ENCODE measurements around the gene POLR2J. TPM values are rescaled to one million over a fixed set of nuclear protein-coding genes. Genes with fewer than 3 reads are reported as not detected.

POLR2J gene
- total RNA-seq, 1 donor from 2014 or later, result 37.1 TPM

GRCh38 chr7:102469972-102470825, 8.5 kb downstream of the POLR2J start:
- Mint-ChIP-seq H3K27me3 (ENCODE audit: low read depth) (no peaks in the 10 kb centered on the region), H3K4me1 (peaks cover 9% of the 10 kb centered on the region), H3K9me3 (no peaks in the 10 kb centered on the region), H3K27ac (no peak overlapping the region), H3K36me3 (no peaks in the 10 kb centered on the region), H3K4me3 (no peak overlapping the region)
- peak in 1 of 2 experiments; percentile 34 for DNase-seq (ENCODE audit: low spot score in 2 of 2, unreplicated experiment in 2 of 2)
- no peak for TF ChIP-seq CTCF (IDR thresholded peaks at IDR 0.05; ENCODE audit: unreplicated experiment)

- H3K4me3 Mint-ChIP-seq, result no peak overlapping the region
- no peak for DNase-seq (ENCODE audit: low spot score in 2 of 2, unreplicated experiment in 2 of 2)
- H3K36me3 Mint-ChIP-seq, result no peaks in the 10 kb centered on the region
- no peak for TF ChIP-seq CTCF (IDR thresholded peaks at IDR 0.05; ENCODE audit: unreplicated experiment)
- H3K27ac Mint-ChIP-seq, result no peak overlapping the region
- H3K27me3 Mint-ChIP-seq (ENCODE audit: low read depth), result no peaks in the 10 kb centered on the region
- H3K9me3 Mint-ChIP-seq, result no peaks in the 10 kb centered on the region
- H3K4me1 Mint-ChIP-seq, result peaks cover 11% of the 10 kb centered on the region
These were observed 9.3 kb downstream of the POLR2J start for GRCh38 chr7:102469351-102469971.

- H3K9me3 Mint-ChIP-seq, result no peaks in the 10 kb centered on the region
- no peaks in the 10 kb centered on the region for H3K36me3 Mint-ChIP-seq
- H3K4me3 Mint-ChIP-seq, result no peak overlapping the region
- TF ChIP-seq CTCF (IDR thresholded peaks at IDR 0.05; ENCODE audit: unreplicated experiment), result no peak
- no peaks in the 10 kb centered on the region for H3K27me3 Mint-ChIP-seq (ENCODE audit: low read depth)
- H3K27ac Mint-ChIP-seq, result no peak overlapping the region
- peak in 1 of 2 experiments; percentile 5 for DNase-seq (ENCODE audit: low spot score in 2 of 2, unreplicated experiment in 2 of 2)
- H3K4me1 Mint-ChIP-seq, result peaks cover 17% of the 10 kb centered on the region
These were observed 10.0 kb downstream of the POLR2J start for GRCh38 chr7:102468478-102469350.

- DNase-seq (ENCODE audit: low spot score in 2 of 2, unreplicated experiment in 2 of 2), result no peak
- no peaks in the 10 kb centered on the region for H3K36me3 Mint-ChIP-seq
- H3K4me3 Mint-ChIP-seq, result no peak overlapping the region
- H3K9me3 Mint-ChIP-seq, result no peaks in the 10 kb centered on the region
- no peak for TF ChIP-seq CTCF (IDR thresholded peaks at IDR 0.05; ENCODE audit: unreplicated experiment)
- no peaks in the 10 kb centered on the region for H3K27me3 Mint-ChIP-seq (ENCODE audit: low read depth)
- H3K4me1 Mint-ChIP-seq, result peaks cover 19% of the 10 kb centered on the region
- no peak overlapping the region for H3K27ac Mint-ChIP-seq
These were observed 10.9 kb downstream of the POLR2J start for GRCh38 chr7:102467581-102468477.

- peak overlapping the region; percentile 96 for H3K4me3 Mint-ChIP-seq
- H3K27me3 Mint-ChIP-seq (ENCODE audit: low read depth), result no peaks in the 10 kb centered on the region
- no peak for DNase-seq (ENCODE audit: low spot score in 2 of 2, unreplicated experiment in 2 of 2)
- no peak overlapping the region for H3K27ac Mint-ChIP-seq
- no peak for TF ChIP-seq CTCF (IDR thresholded peaks at IDR 0.05; ENCODE audit: unreplicated experiment)
- no peaks in the 10 kb centered on the region for H3K9me3 Mint-ChIP-seq
- H3K4me1 Mint-ChIP-seq, result peaks cover 19% of the 10 kb centered on the region
- H3K36me3 Mint-ChIP-seq, result no peaks in the 10 kb centered on the region
These were observed 12.6 kb downstream of the POLR2J start for GRCh38 chr7:102466097-102466496.

Data from mesothelial cell of epicardium (in vitro differentiated cells).